ENCODE data around the gene SMCR8.
"Not testable (repeated sequence)": the region's sequence is repeated elsewhere in the genome, so short reads cannot be mapped to it uniquely, and the experiment has no call there.

Gene SMCR8, protein sequence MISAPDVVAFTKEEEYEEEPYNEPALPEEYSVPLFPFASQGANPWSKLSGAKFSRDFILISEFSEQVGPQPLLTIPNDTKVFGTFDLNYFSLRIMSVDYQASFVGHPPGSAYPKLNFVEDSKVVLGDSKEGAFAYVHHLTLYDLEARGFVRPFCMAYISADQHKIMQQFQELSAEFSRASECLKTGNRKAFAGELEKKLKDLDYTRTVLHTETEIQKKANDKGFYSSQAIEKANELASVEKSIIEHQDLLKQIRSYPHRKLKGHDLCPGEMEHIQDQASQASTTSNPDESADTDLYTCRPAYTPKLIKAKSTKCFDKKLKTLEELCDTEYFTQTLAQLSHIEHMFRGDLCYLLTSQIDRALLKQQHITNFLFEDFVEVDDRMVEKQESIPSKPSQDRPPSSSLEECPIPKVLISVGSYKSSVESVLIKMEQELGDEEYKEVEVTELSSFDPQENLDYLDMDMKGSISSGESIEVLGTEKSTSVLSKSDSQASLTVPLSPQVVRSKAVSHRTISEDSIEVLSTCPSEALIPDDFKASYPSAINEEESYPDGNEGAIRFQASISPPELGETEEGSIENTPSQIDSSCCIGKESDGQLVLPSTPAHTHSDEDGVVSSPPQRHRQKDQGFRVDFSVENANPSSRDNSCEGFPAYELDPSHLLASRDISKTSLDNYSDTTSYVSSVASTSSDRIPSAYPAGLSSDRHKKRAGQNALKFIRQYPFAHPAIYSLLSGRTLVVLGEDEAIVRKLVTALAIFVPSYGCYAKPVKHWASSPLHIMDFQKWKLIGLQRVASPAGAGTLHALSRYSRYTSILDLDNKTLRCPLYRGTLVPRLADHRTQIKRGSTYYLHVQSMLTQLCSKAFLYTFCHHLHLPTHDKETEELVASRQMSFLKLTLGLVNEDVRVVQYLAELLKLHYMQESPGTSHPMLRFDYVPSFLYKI

DNA sequence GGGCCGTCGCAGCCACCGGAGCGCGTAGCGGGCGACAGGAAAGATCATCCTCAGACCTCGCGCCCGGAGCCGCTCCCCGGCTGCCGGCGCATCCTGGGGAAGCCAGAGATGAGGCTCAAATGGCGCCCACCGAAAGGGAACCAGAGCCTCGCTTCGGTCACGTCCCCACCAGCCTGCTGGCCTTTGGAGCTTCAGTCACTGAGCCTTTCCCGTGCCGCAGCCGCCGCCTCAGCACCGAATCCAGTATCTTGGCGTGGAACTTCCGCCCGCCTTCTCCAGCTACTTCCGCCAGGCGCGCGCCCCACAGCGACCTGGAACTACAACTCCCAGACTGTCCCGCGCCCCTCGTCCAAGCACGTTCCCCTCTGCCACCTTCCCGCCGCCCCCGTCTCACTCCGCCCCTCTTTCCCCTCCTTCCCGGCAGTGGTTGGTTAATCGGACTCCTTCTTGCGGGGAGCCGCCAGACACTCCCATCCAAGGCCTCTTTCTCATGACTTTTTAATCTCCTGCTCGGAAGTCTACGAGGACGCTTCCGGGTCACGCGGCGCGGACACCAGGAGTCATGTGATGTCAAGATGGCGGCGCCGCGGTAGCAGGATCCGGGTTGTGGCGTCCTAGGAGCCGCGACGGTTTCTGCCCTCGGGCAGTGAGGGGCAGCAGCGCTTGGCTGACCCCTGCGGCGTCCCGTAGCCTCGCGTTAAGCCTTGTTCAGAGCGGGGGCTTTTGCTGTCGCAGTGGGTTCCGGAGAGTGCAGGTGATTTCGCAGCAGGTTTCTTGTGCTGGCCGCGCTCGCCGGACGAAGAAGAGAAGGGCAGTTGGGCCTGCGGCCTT, at the start of gene SMCR8, which contains the start of gene TOP3A:
SMCR8 (plus strand) TSS at position 563 of the 831 bp plus-strand sequence. CDS start 497 bp downstream, outside the sequence.
TOP3A (minus strand) TSS at position 264 of the 831 bp plus-strand sequence; CDS start at position 48, 216 bp downstream.
- DNase-seq = peak; percentile 53 to 83

DNA sequence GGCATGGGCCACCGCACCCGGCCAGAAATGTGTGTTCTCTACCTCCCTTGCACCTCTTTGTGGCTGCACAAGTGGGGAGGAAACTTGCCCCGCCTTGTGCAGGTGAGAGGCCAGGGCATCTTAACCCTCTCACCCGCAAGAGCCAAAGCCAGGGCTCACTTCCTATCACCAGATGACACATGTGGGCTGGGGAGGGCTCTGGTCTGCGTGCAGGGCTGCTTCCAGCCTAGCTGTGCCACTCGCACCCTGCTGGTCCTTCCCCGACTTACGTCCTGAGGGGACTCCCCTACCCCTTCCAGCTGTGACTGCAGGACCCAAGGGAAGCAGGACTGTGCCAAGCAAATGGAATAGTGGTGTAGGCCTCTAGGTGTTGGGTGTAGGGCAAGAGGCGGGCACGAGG, 47.7 kb upstream of the SMCR8 start:
- no peak for DNase-seq

DNA sequence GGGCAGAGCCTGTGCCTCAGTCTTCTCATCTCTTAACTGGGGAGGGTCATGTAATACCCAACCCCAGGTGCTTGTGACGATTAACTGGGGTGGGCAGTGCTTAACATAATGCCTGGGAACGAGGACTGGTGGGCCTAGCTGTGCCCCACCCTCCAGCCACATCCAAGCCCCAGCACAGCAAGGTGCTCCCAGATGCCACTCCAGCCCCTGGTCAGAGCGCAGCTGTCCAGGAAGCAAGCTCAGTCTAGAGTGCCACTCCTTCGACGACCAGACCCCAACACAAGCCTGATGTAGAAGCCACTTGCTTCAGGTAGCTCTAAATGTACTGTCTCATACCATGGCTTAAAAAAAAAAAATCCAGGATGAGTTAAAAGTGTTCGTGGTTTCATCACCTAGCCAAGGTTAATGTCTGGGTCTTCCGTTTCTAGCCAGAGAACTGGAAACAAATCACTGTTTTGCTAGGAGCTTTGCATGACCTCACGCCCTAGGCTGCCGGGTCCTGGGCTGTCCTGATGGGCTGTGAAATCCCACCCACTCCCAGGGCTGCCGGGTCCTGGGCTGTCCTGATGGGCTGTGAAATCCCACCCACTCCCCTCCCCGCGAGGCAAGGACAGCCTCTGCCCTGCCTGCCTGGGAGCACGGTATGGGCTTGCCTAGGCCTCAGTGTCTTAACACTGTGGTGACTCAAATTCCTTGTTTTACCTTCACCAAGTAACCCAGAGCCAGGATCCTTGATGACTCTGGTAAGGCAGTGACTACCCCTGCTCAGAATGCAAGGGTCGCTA, 47.0 kb upstream of the SMCR8 start:
- no peak for DNase-seq

DNA sequence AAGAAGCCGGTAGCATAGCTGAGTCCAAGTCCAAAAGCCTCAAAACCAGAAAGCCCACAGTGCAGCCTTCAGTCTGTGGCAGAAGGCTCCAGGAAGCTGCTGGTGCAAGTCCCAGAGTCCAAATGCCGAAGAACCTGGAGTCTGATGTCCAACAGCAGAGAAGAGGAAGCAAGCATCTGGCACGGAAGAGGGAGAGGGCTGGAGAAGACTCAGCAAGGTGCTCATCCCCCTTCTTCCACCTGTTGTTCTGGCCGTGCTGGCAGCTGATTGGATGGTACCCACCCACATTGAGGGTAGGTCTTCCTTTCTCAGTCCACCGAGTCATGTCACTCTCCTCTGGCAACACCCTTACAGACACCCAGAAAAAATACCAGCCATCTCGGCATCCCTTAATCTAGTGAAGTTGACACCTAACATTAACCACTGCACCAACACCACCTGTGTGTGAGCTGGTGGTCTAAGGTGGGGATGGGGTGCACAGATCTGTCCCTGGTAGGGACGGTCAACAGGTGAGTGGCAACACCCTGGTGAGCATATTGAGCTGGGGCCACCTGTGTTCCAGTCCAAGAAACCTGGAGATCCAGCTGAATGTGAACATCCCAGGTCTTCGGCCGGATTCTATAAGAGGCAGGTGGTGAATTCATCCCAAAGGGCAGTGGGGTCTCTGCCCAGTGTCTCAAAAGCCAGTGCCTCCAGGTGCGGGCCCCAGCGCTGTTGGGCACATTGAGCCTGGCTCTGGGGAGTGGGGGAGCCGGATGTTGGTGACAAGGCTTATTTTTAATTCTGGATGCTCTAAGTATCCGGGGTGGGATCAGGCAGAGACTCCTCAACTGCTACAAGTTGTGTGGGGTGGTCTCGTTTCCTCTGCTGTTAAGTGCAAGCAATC, 44.8 kb upstream of the SMCR8 start:
- no peak for DNase-seq

DNA sequence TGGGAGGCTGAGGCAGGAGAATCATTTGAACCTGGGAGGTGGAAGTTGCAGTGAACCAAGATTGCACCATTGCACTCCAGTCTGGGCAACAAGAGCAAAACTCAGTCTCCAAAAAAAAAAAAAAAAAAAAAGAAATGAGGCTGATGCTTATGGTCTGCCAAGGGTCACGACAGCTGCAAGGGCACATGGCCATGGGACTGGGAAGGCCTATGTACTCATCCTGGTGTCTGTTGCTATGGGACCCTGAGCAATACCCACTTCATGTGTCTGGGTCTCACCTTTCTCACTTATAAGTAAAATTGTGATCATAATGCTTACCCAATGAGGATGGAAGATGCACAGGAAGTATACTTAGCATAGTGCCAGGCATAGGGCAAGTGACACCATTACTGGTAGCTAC, 38.0 kb upstream of the SMCR8 start:
- DNase-seq = no peak

- no peak for DNase-seq
Observed at GRCh38 chr17:18278867-18279266, 36.2 kb upstream of the SMCR8 start.

GRCh38 chr17:18280249-18280648, 34.8 kb upstream of the SMCR8 start:
- DNase-seq = no peak

GRCh38 chr17:18280766-18281371, 34.2 kb upstream of the SMCR8 start:
- no peak for DNase-seq

GRCh38 chr17:18281788-18282187, 33.3 kb upstream of the SMCR8 start:
- no peak for DNase-seq

GRCh38 chr17:18285296-18285695, 29.8 kb upstream of the SMCR8 start:
- DNase-seq = no peak

DNA sequence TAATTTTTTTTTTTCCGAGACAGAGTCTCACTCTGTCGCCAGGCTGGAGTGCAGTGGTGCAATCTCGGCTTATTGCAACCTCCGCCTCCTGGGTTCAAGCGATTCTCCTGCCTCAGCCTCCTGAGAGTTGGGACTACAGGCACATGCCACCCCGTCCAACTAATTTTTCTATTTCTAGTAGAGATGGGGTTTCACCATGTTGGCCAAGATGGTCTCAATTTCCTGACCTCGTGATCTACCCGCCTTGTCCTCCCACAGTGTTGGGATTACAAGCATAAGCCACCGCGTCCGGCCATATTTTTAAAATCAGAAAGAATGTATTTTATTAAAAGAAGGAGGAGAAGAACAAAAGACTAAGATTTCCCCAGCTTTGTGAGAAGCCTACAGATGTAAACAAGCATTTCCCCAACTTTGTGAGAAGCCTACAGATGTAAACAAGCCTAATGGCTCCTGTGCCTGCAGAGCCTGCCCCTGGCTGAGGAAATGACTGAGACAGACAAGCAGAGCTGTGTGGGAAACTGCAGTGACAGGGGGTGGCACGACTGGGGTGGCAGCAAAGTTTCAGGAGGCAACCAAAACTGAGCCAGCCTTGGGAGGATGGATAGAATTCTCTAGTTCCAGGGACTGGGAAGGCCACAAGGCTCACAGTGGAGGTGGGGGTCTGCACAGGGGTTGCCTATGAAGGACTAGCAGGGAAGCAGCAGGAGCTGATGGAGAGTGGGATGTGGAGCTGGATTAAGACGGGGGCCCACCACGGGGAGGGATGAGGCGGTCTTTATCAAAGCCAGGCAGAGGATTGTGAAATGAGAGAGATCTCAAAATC, 23.2 kb upstream of the SMCR8 start:
- DNase-seq = no peak

DNA sequence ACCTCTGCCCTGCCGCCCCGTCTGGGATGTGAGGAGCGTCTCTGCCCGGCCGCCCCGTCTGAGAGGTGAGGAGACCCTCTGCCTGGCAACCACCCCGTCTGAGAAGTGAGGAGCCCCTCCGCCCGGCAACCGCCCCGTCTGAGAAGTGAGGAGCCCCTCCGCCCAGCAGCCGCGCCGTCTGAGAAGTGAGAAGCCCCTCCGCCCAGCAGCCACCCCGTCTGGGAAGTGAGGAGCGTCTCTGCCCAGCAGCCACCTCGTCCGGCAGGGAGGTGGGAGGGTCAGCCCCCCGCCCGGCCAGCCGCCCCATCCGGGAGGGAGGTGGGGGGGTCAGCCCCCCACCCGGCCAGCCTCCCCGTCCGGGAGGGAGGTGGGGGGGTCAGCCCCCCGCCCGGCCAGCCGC, 17.0 kb upstream of the SMCR8 start:
- DNase-seq = not testable (repeated sequence)

- no peak for DNase-seq
Observed at GRCh38 chr17:18300725-18301480, 14.2 kb upstream of the SMCR8 start.

GRCh38 chr17:18303206-18303605, 11.9 kb upstream of the SMCR8 start:
- not testable (repeated sequence) for DNase-seq

GRCh38 chr17:18309202-18309601, 5.9 kb upstream of the SMCR8 start:
- no peak for DNase-seq

DNA sequence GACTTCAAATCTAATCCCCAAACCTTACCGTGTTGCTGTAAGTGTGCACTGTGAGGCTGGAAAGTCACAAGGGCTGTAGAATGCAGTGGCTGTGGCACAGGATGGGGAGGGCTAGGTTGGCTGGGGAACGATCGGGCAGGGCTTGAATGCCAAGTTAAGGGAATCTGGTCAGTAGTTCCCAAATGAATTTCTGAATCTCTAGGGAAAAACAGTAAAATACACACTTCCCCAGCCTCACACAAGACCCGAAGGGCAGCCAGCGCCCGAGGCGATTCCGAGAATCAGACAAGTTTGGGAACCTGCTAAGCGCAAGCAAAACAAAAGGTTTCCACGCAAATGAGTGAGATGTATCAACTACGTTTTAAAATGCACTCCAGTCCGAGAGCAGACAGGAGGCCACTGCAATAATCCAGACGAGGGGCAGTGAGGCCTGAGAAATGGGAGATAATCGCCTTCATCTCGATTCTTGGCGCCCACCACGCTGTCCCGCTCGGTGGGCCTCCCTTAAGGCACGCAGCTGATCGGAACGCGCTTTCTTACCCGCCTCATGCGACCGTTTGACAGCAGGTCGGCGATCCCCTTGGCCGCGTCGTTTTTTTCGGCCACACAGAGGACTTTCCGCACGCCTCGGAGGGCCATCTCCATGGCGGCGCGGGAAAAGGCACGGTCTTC, 898 bp upstream of the SMCR8 start:
- DNase-seq = no peak

DNA sequence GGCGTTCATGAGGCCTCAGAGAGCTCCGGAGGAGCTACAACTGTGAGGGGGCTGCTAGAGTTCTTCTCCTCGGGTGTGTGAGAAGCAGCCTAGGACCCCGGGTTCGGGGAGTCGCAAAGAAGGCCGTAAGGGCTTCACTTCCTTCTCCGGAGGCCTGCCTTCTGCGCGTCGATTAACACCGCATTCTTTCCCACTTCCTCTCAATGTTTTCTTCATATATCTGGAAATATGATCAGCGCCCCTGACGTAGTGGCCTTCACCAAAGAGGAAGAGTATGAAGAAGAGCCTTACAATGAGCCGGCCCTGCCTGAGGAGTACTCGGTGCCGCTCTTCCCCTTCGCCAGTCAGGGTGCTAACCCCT, 449 bp downstream of the SMCR8 start:
- DNase-seq = no peak

DNA sequence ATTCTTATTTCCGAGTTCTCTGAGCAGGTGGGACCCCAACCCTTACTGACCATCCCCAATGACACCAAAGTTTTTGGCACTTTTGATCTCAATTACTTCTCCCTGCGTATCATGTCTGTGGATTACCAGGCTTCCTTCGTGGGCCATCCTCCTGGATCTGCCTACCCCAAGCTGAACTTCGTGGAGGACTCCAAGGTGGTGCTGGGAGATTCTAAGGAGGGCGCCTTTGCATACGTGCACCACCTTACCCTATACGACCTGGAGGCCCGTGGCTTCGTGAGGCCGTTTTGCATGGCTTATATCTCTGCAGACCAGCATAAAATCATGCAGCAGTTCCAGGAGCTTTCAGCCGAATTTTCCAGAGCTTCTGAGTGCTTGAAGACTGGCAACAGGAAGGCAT, 868 bp downstream of the SMCR8 start:
- DNase-seq = no peak

All from NCI-H187 (cell line).